GM12801 (cell line): ENCODE data around the gene HDAC4.

Experiments used
- TF ChIP-seq, protein P1 (sequence below): IDR thresholded peaks from one replicate; pipeline ENCODE4 v1.5.1; 2011; ENCODE audit warnings: control low read depth; ENCODE audit not compliant: insufficient read length; ENCODE audit errors: extremely low read depth

HDAC4 gene

DNA sequence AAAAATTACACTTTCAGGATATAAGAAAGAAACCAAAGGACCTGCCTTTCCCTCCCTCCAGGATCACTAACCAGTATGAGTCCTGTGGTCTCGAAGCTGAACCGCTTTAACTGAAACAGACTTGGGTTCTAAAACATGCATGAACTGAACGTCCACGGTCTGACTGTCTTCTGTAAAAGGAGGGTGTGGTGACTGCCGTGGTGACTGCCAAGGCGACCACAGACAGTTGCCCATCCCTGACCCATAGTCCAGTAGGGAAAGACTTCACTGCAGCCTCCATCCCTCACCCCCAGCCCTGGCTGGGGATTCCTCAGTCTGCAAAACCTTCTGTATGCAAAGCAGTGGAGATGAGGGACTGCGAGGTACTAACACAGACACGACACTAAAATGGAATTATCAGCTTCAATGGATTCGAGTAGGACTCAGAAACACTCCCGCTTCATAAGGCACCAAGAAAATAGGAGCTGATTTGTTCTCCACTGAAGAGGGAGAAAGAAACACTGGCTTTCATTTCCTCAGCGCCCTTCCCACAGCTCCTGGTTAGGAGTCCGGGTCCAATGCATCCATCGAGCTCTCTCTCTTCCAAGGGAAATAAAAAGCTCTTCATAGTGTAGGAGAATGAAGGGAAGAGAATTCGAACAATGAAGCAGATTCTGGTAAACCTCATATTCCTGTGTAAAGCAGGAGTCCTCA is 197.2 kb downstream of the HDAC4 start:
- TF ChIP-seq, protein P1, sequence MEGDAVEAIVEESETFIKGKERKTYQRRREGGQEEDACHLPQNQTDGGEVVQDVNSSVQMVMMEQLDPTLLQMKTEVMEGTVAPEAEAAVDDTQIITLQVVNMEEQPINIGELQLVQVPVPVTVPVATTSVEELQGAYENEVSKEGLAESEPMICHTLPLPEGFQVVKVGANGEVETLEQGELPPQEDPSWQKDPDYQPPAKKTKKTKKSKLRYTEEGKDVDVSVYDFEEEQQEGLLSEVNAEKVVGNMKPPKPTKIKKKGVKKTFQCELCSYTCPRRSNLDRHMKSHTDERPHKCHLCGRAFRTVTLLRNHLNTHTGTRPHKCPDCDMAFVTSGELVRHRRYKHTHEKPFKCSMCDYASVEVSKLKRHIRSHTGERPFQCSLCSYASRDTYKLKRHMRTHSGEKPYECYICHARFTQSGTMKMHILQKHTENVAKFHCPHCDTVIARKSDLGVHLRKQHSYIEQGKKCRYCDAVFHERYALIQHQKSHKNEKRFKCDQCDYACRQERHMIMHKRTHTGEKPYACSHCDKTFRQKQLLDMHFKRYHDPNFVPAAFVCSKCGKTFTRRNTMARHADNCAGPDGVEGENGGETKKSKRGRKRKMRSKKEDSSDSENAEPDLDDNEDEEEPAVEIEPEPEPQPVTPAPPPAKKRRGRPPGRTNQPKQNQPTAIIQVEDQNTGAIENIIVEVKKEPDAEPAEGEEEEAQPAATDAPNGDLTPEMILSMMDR, result no peak

DNA sequence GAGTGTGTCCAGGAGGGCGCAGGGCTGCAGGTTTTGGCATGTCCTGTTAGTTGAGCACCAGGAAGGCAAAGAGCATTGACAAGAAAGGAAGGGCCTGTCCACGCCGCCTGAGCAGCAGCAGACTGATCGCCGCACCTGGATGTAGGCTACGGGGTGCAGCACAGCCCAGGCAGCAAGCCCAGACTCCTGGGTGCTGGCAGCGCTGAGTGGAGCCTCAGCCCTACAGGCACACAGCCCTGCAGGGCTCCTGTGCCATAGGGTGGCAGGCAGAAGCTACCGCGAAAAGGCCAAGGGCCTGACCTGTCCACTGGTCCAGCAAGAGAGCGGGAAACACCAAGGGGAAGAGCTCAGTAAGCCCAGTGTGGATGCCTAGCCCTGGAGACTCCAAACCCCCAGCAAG is 198.0 kb downstream of the HDAC4 start:
- TF ChIP-seq, protein P1, result no peak

DNA sequence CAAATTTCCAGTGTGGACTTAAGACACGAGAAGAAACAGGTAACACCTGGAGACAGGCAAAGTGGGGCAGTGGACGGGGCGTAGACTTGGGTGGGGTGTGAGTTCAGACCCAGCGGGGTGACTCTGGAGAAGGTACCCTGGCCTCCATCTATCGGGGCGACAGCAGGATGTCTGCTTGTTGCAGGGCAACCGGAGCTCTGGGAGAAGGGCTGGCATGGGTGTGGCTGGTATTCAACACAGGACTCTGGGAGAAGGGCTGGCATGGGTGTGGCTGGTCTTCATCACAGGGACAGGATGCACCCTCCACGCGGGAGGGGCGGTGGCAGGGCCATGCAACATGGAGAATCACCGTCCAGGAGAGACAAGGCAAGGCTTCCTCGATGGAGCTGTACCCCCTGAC is 198.5 kb downstream of the HDAC4 start:
- TF ChIP-seq, protein P1, result no peak

DNA sequence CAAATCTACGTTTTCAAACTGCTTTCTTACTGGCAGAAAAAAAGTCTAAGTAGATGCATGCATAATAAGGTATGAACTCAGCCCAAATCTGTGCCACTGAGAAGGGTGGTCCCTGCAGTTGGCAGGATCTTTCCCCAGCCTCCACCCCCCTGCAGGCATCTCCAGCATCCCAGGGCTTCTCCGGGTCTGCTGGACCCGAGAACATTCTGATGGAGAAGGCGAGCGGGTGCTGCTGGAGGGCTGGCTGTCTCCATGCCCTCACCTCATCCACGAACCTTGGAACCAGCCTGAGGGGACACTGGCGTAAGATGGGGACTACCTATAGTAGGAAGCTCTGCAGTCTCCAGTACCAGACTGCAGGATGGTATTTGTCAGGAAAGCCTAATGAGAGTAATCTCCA is 198.9 kb downstream of the HDAC4 start:
- TF ChIP-seq, protein P1, result no peak

DNA sequence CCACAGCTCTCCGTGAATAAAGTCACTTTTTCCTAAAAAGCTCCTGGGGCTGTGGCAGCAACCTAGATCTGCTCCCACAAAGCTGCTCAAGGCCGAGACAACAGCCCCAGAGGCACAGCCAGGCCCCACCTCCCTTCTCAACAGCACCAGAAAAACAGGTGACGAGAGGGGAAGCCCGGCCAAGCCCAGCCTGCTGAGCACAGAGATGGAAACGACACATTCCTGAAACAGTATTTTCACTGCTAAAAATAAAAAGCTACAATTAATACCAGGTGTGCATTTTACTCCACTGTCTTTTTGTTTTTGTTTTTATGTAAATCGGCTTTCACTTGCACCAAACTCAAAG is 199.3 kb downstream of the HDAC4 start:
- TF ChIP-seq, protein P1, result no peak

DNA sequence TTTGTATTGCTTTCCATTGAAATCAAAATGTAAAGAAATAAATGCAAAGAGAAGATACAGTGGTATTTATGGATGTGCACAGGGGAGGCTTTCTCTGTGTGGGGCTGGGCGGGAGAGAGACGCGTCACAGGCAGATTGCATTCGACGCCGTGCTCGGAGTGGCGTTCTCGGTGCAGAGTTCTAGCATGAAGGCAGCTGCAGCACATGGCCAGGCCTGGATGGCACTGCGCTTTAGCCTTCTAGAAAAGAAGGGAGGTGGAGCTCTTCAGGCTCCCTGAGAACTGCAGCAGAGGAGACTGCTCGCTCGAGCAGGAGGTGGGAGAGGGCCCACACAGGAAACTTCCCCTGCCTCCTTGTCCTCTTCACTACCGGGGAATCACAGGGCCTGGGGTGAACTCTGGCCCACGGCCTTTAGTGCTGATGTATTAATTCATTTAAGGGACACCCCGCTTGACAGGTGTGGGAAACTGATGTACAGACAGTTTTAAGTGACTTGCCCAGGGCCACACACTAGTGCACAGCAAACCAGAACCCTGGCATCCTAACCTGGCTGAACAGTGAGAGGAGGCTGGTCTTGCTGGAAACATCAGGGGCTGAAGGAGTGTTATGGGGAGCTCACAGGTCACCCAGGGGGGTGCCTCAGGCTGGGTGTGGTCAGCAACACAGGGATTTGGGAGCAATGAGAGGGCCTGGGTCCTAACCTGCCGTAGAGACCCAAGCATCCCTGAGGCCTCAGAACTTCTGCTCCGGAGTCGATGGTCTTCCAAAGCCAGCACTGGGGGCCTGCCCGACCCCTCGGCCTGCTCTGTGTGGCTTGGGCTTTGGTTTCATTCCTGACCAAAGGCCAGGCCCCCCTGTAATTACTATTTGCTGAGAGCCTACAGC is 199.9 kb downstream of the HDAC4 start:
- TF ChIP-seq, protein P1, result no peak

DNA sequence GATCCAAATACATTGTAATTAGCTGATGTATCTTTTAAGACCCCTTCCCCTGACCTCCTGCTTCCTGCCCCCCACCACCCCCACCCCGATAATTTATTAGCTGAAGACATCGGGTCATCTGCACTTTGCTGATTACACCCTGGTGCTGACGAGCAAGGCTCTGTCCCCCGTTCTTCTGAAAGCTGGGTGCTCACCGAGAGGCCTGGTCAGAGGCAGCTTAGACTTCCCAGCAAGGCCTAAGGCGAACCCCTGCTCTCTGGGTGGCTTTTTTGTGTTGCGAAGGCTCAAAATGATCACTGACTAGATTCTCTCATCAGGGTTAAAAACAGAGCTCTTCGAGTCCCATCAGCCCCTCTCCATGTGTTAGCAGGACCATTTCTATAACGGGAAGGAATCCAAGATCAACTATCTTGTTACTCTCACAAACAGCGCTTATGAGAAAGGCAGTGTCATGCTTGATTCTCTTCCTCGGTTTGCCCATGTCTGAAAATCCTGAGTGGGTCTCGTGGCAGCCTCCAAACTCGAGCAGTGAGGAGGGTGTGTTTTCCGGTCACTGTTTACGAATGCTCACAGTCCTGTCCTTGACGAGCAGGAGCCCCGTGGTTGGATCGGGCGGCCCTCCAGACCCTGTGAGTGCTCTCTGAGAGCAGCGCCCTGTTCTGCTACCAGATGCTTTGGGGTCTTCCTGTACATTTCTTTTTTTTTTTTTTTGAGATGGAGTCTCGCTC is 201.6 kb downstream of the HDAC4 start:
- TF ChIP-seq, protein P1, result no peak
